GM18861 (cell line): ENCODE data around the gene KRTAP5-10.
"Not testable (repeated sequence)": the region's sequence is repeated elsewhere in the genome, so short reads cannot be mapped to it uniquely, and the experiment has no call there.

Experiments used
- ATAC-seq: cut with Tn5 transposase; IDR thresholded peaks from one replicate; pipeline ENCODE4 v1.9.1; 2021; ENCODE audit not compliant: unreplicated experiment

KRTAP5-10 gene

DNA sequence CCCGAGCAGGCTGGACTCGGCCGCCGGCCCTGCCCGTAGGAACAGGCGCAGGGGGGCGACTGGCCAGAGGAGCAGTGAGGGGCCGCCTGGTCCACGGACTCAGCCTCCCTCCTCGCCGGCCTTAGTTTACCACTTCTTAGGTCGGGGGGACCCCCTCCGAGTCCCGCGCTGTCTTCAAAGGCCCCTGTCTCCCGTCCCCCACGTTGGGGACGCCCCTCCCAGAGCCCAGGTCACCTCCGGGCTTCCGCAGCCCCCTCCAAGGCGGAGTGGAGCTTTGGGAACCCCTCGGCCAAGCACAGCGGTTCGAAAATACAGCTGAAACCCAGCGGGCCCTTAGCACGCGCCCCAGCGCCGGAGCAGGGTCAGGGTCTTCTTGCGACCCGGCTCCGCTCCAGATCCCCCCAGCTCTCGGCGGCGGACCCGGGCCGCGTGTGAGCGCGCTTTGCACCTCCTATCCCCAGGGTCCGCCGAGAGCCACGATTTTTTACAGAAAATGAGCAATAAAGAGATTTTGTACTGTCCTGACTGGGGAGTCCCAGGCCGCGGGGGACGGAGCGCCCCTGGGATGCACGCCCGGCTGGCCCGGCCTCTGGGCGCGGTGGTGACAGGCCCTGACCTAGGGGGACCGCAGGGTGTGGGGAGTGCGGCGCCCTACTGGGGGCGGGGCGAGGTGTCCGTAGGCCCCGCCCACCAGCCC is 42.3 kb downstream of the KRTAP5-10 start:
- not testable (repeated sequence) for ATAC-seq

DNA sequence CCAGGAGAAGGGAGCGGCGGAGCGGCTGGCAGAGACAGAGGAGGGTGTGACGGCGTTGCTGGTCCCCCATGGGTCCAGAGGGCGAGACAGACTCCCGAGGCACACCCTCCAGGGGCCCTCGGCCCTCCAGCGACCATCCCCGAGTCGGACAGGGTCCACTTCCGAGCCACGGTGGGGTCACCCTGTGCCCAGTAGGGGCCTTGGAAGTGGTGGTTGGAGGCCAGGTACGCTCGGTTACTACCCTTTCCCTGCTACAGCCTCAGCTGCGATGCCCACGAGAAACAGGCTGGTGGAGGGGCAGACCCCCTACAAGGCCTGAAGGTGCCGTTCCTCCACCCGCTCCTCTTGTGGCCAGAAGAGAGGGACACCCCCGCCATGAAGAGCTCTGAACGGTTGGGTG is 42.9 kb downstream of the KRTAP5-10 start:
- ATAC-seq, result not testable (repeated sequence)

DNA sequence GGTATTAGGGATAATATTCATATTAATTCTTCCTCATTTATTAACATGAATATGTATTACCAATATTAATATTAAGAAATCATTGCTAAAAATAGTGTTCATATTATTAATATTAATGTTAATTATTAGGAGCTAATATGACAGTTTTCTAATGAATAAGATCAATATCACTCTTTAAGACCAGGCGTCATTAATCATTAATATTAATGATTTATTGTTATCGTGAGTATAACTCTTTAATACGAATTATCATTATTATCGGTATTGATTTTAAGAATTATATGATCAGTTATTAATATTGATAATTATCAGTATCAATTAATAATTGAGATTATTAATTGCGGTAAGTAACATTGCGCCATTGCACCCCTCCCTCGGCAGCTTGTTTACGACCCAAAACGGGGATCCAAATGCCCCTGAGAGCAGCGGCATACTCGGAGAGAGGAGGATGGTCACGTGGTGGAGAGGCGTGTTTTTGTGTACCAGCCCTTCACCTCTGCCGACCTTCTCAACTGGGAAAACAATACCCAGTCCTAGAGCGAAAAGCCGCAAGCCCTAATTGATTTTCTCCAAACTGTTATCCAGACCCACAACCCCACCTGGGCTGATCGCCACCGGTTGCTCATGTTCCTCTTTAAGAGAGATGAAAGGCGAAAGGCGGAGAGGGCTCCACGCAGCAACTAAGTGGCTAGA is 46.0 kb downstream of the KRTAP5-10 start:
- ATAC-seq, result not testable (repeated sequence)

DNA sequence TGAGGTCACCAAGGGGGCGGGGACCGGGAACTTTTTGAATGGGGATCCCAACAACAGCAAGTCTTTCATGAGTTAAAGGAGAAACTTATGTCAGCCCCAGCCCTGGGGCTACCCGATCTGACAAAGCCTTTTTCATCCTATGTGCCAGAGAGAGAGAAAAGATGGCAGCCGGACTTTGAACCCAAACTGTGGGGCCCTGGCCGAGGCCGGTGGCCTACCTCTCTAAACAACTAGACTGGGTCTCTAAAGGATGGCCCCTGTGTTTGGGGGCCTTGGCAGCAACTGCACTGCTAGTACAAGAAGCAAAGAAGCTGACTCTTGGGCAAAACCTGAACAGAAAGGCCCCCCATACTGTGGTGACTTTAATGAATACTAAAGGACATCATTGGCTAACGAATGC is 48.6 kb downstream of the KRTAP5-10 start:
- not testable (repeated sequence) for ATAC-seq

DNA sequence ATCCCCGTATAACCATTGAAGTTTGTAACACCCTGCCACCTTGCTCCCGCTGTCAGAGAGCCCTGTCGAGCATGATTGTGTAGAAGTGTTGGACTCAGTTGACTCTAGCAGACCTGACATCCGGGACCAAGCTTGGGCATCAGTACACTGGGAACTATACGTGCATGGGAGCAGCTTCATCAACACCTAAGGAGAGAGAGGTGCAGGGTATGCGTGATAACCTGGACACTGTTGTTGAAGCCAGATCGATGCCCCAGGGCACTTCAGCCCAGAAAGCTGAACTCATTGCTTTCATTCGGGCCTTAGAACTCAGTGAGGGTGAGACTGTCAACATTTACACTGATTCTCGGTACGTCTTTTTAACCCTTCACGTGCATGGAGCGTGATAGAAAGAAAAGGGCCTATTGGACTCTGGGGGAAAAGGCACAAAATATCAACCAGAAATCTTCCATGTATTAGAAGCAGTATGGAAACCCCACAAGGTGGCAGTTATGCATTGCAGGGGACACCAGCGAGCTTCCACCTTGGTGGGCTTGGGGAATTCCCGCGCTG is 49.1 kb downstream of the KRTAP5-10 start:
- ATAC-seq, result not testable (repeated sequence)

DNA sequence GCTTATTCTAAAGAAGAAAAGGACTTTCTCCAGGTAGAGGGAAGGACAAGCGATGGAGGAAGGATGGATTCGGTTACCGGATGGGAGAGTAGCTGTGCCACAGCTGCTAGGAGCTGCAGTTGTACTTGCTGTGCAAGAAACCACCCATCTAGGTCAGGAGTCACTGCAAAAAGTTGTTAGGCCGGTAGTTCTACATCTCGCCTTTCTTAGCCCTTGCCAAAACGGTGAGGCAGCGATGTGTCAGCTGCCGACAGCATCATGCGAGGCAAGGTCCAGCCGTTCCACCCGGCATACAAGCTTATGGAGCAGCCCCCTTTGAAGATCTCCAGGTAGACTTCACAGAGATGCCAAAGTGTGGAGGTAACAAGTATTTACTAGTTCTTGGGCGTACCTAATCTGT is 49.6 kb downstream of the KRTAP5-10 start:
- not testable (repeated sequence) for ATAC-seq
